M059J (cell line): ENCODE data around the gene SLC9A7. TPM values are rescaled to one million over a fixed set of nuclear protein-coding genes. Genes with fewer than 3 reads are reported as not detected.
A peak's percentile ranks its signal among the peaks of the same experiment; 100 is the strongest.

Experiments used
- DNase-seq: peaks from one replicate; pipeline ENCODE4 v3.0.0-alpha.2; 2012; ENCODE audit warnings: low read depth
- total RNA-seq: library from RNA; depleted of rRNA; stranded (reverse); fragments of >200 nt; shearing (Covaris generic); gene quantifications from 2 replicates; pipeline ENCODE4 v1.2.3, GENCODE V29; 2014; rRNA removed

Gene SLC9A7
- total RNA-seq, 1 experiment from 2014 or later, result 55.0 TPM

GRCh38 chrX:46574774-46575381 is 184.0 kb downstream of the SLC9A7 start:
- no peak for DNase-seq

DNA sequence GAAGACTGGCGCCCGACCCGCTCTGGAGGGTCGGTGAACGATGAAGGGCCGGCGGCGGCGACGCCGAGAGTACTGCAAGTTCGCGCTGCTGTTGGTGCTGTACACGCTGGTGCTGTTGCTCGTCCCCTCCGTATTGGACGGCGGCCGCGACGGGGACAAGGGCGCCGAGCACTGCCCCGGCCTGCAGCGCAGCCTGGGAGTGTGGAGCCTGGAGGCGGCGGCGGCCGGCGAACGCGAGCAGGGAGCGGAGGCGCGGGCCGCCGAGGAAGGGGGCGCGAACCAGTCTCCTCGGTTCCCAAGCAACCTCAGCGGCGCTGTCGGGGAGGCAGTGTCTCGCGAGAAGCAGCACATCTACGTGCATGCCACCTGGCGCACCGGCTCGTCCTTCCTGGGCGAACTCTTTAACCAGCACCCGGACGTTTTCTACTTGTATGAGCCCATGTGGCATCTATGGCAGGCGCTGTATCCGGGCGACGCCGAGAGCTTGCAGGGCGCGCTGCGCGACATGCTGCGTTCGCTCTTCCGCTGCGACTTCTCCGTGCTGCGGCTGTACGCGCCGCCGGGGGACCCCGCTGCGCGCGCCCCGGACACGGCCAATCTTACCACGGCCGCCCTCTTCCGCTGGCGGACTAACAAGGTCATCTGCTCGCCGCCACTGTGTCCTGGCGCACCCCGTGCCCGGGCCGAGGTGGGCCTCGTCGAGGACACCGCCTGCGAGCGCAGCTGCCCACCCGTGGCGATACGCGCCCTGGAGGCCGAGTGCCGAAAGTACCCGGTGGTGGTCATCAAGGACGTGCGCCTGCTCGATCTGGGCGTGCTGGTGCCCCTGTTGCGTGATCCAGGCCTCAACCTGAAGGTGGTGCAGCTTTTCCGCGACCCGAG is 184.8 kb downstream of the SLC9A7 start:
- DNase-seq, result peak; percentile 81

DNA sequence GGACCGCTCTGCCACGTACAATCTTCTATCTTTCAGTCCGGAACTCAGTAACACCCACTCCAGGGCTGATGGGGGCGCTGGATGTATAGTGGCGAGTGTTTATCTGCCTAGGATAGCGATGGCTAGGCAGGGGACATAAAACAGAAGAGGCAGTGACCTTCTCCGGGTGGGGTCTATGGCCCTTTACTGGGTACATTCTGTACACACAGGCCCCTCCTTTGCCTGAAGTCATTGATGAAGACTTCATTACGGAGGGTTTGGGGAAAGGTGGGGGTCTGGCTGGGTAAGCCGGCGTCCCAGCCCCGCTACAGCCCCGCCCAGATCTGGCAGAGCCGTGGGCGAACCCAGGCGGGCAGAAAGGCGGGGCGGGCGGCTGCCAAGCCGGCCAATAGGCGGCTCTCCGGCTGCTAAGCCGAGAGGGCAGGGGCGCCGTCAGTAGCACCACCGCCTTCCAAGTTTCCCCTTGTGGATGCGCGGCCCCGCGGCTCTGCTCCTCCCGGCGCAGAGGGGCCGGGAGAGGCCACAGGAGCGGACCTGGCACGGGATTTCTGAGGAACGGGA is 185.5 kb downstream of the SLC9A7 start, which contains the start of gene CHST7:
Gene CHST7 (plus strand): TSS at position 435 of the 561 bp plus-strand sequence. CDS start 167 bp downstream, outside the sequence.
- peak; percentile 74 for DNase-seq

GRCh38 chrX:46572340-46572936 is 186.5 kb downstream of the SLC9A7 start:
- no peak for DNase-seq

- no peak for DNase-seq
These were observed 187.2 kb downstream of the SLC9A7 start for GRCh38 chrX:46571423-46572339.

GRCh38 chrX:46569621-46570020 is 189.3 kb downstream of the SLC9A7 start:
- DNase-seq, result no peak

DNA sequence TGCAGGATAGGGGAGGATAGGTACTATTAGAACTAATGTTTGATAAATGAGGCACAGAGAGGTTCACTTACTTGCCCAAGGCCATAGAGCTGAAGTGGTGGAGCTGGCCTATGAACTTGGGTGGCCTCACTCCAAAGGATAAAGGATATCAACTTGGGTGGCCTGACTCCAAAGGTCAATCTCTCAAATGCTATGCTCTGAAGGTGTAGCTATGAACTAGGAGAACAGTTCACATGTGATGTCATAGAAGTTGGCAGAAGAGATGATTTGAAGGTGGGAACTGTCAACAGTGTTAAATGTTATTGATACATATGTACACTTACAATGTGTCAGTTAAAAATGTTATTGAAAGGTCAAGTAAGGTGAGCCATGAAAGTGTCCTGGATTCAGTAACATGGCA is 191.5 kb downstream of the SLC9A7 start:
- no peak for DNase-seq

GRCh38 chrX:46561824-46562657 is 196.9 kb downstream of the SLC9A7 start:
- peak; percentile 81 for DNase-seq

- no peak for DNase-seq
These were observed 199.9 kb downstream of the SLC9A7 start for GRCh38 chrX:46559062-46559461.

DNA sequence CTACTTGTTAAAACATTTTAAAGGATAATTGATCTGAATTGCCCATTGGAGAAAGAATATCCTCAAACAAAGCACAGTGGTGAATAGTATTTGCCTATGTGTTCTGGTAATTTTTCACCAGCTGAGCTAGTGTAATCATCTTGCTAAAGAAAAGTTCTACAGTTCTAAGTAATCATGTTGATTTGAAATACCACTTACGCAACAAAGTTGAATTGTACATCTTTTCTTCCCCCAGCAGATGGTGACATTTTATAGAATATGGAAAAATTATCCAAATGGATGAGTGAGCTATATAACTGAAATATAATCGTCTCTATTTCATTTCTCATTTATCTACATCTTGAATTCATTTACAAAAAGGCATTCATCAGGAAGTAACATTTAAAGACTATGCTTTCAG is 204.0 kb downstream of the SLC9A7 start:
- DNase-seq, result peak; percentile 34

- no peak for DNase-seq
These were observed 205.0 kb downstream of the SLC9A7 start for GRCh38 chrX:46553935-46554334.

GRCh38 chrX:46551494-46552128 is 207.3 kb downstream of the SLC9A7 start:
- DNase-seq, result peak; percentile 80

GRCh38 chrX:46549914-46550313 is 209.0 kb downstream of the SLC9A7 start:
- no peak for DNase-seq

Other genes starting within 250 kb of the SLC9A7 start
- gene ZNF674, start 213.7 kb downstream of the SLC9A7 start, total RNA-seq, result 3.0 and 3.4 TPM in 2 replicates
- gene CHST7, start 185.4 kb downstream of the SLC9A7 start, total RNA-seq, result 11.0 and 17.4 TPM in 2 replicates
- gene RP2, start 77.9 kb upstream of the SLC9A7 start, total RNA-seq, result 30.9 and 41.4 TPM in 2 replicates
- 5.4 and 8.6 TPM in 2 replicates for gene JADE3, start 153.3 kb upstream of the SLC9A7 start, total RNA-seq